Neural cell (in vitro differentiated cells): ENCODE results near the gene MAP3K13. TPM values are rescaled to one million over a fixed set of nuclear protein-coding genes. Genes with fewer than 3 reads are reported as not detected.

ENCODE experiments used
- H2AFZ ChIP-seq: fragments of 200-600, 300-800 bp; sonication (generic), shearing (Covaris generic); 2 replicates; pipeline ENCODE4 v1.6.0; 2014; ENCODE audit warnings: low read depth, mild to moderate bottlenecking, antibody characterized with exemption, low read length, moderate library complexity
- H3F3A ChIP-seq: fragments of 200-600 bp; shearing (Covaris generic); 2 replicates; pipeline ENCODE4 v1.6.1; 2016; ENCODE audit warnings: mild to moderate bottlenecking, moderate library complexity, mixed read lengths, antibody characterized with exemption, low read length; ENCODE audit not compliant: insufficient read depth, poor library complexity, severe bottlenecking
- H3K27ac ChIP-seq: fragments of 200-600, 300-800 bp; sonication (generic), shearing (Covaris generic); 2 replicates; pipeline ENCODE4 v1.5.1; 2014; ENCODE audit warnings: mild to moderate bottlenecking, low read length, moderate library complexity
- H3K27me3 ChIP-seq: fragments of 300-800, 200-600 bp; sonication (generic), shearing (Covaris generic); 2 replicates; pipeline ENCODE4 v1.6.0; 2014; ENCODE audit warnings: mild to moderate bottlenecking, low read depth, low read length, moderate library complexity; ENCODE audit not compliant: insufficient read depth
- H3K36me3 ChIP-seq: fragments of 300-800, 200-600 bp; sonication (generic), shearing (Covaris generic); 2 replicates; pipeline ENCODE4 v1.5.1; 2014; ENCODE audit warnings: mild to moderate bottlenecking, antibody characterized with exemption, low read length, moderate library complexity; ENCODE audit not compliant: insufficient read depth
- H3K4me2 ChIP-seq: fragments of 300-800, 200-600 bp; sonication (generic), shearing (Covaris generic); 2 replicates; pipeline ENCODE4 v1.6.0; 2014; ENCODE audit warnings: mild to moderate bottlenecking, low read length
- H3K4me3 ChIP-seq: fragments of 300-800, 200-600 bp; sonication (generic), shearing (Covaris generic); 2 replicates; pipeline ENCODE4 v1.5.1; 2014; ENCODE audit warnings: mild to moderate bottlenecking, low read length, moderate library complexity
- H3K79me2 ChIP-seq: fragments of 200-600 bp; shearing (Covaris generic); replicated peaks from 2 replicates; pipeline ENCODE4 v1.6.0; 2014; ENCODE audit warnings: mild to moderate bottlenecking, low read length, moderate library complexity; ENCODE audit not compliant: insufficient read depth
- H3K9ac ChIP-seq: fragments of 300-800, 200-600 bp; sonication (generic), shearing (Covaris generic); 2 replicates; pipeline ENCODE4 v1.6.1; 2016; ENCODE audit warnings: mild to moderate bottlenecking, low read length, mixed read lengths
- H3K9me2 ChIP-seq: fragments of 200-600 bp; shearing (Covaris generic); 2 replicates; pipeline ENCODE4 v1.6.1; 2016; ENCODE audit warnings: mild to moderate bottlenecking, low read length, mixed read lengths; ENCODE audit not compliant: insufficient read depth
- H3K9me3 ChIP-seq: fragments of 200-600, 300-800 bp; sonication (generic), shearing (Covaris generic); 2 replicates; pipeline ENCODE4 v1.6.1; 2016; ENCODE audit warnings: mild to moderate bottlenecking, mixed run types, low read length, moderate library complexity, mixed read lengths
- H4K20me1 ChIP-seq: fragments of 200-600 bp; shearing (Covaris generic); 2 replicates; pipeline ENCODE4 v1.6.1; 2016; ENCODE audit warnings: mild to moderate bottlenecking, mixed run types; ENCODE audit not compliant: insufficient read depth
- CTCF ChIP-seq: fragments of 450-650 bp; IDR thresholded peaks from 2 replicates; pipeline ENCODE4 v1.5.1; 2014; ENCODE audit warnings: antibody characterized with exemption, mild to moderate bottlenecking, moderate library complexity; ENCODE audit not compliant: poor library complexity, severe bottlenecking
- EP300 ChIP-seq: fragments of 450-650 bp; conservative IDR thresholded peaks from 2 replicates; pipeline ENCODE4 v1.6.1; 2014; ENCODE audit warnings: antibody characterized with exemption, mild to moderate bottlenecking, moderate library complexity; ENCODE audit not compliant: poor library complexity, severe bottlenecking
- EZH2 ChIP-seq: fragments of 200-600, 300-800 bp; shearing (Covaris generic), sonication (generic); IDR thresholded peaks from 2 replicates; pipeline ENCODE4 v1.6.1; 2014; ENCODE audit warnings: antibody characterized with exemption, low read length, borderline replicate concordance, mild to moderate bottlenecking; ENCODE audit not compliant: insufficient read depth, poor library complexity, severe bottlenecking
- MXI1 ChIP-seq: fragments of 450-650 bp; conservative IDR thresholded peaks from 2 replicates; pipeline ENCODE4 v1.6.1; 2014; ENCODE audit warnings: antibody characterized with exemption, mild to moderate bottlenecking; ENCODE audit not compliant: poor library complexity, severe bottlenecking
- POLR2AphosphoS5 ChIP-seq: IDR thresholded peaks from 2 replicates; pipeline ENCODE4 v1.6.1; 2012
- RAD21 ChIP-seq: fragments of 450-650 bp; conservative IDR thresholded peaks from 2 replicates; pipeline ENCODE4 v1.6.1; 2014; ENCODE audit warnings: antibody characterized with exemption, mild to moderate bottlenecking, moderate library complexity
- SMC3 ChIP-seq: fragments of 450-650 bp; conservative IDR thresholded peaks from 2 replicates; pipeline ENCODE4 v1.6.1; 2014; ENCODE audit warnings: antibody characterized with exemption, mild to moderate bottlenecking, moderate library complexity; ENCODE audit not compliant: poor library complexity
- TAF1 ChIP-seq: IDR thresholded peaks from 2 replicates; pipeline ENCODE4 v1.6.1; 2012; ENCODE audit warnings: low read depth
- polyA plus RNA-seq: library from polyadenylated mRNA; depleted of rRNA; stranded (reverse); fragments of >200 nt; gene quantifications from 2 replicates; pipeline ENCODE4 v1.2.3, GENCODE V29; 2014
- TF ChIP-seq, protein P1 (sequence below): IDR thresholded peaks from 2 replicates; pipeline ENCODE4 v1.6.1; 2012; ENCODE audit warnings: borderline replicate concordance

MAP3K13 gene
- polyA plus RNA-seq, 1 donor from 2014 or later: 33.8 TPM

- H3K27ac ChIP-seq: no peak overlapping the region
- H3F3A ChIP-seq: no peaks in the 10 kb centered on the region
- no peaks in the 10 kb centered on the region for H3K79me2 ChIP-seq
- H3K9me3 ChIP-seq: no peaks in the 10 kb centered on the region
- H3K4me3 ChIP-seq: no peak overlapping the region
- no peak overlapping the region for H3K4me2 ChIP-seq
- no peak for TF ChIP-seq RAD21
- no peak for TF ChIP-seq CTCF
- H3K9me2 ChIP-seq: no peaks in the 10 kb centered on the region
- H3K9ac ChIP-seq: no peak overlapping the region
- no peaks in the 10 kb centered on the region for H3K36me3 ChIP-seq
- H4K20me1 ChIP-seq: no peaks in the 10 kb centered on the region
- no peaks in the 10 kb centered on the region for H3K27me3 ChIP-seq
- H2AFZ ChIP-seq: no peak overlapping the region
These were observed 58.8 kb downstream of the MAP3K13 start for GRCh38 chr3:185421577-185422232.

DNA sequence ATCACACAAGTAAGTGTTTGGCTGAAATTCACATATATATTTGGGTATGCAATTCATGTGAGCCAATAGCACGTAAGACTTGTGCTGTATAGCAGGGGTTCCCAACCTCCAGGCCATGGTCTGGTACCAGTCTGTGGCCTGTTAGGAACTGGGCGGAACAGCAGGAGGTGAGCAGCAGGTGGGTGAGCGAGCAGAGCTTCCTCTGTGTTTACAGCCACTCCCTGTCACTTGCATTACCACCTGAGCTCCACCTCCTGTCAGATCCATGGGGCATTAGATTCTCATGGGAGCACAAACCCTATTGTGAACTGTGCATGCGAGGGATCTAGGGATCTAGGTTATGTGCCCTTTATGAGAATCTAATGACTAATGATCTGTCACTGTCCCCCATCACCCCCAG, 59.7 kb downstream of the MAP3K13 start:
- H3F3A ChIP-seq: no peaks in the 10 kb centered on the region
- H3K27ac ChIP-seq: no peak overlapping the region
- H3K9ac ChIP-seq: no peak overlapping the region
- H3K27me3 ChIP-seq: no peaks in the 10 kb centered on the region
- no peak for TF ChIP-seq EP300
- no peak for TF ChIP-seq POLR2AphosphoS5
- H3K79me2 ChIP-seq: no peaks in the 10 kb centered on the region
- no peak overlapping the region for H2AFZ ChIP-seq
- no peak overlapping the region for H3K4me3 ChIP-seq
- H3K4me2 ChIP-seq: no peak overlapping the region
- H3K36me3 ChIP-seq: no peaks in the 10 kb centered on the region
- H3K9me2 ChIP-seq: no peaks in the 10 kb centered on the region
- H3K9me3 ChIP-seq: no peaks in the 10 kb centered on the region
- no peaks in the 10 kb centered on the region for H4K20me1 ChIP-seq

GRCh38 chr3:185423178-185423577, 60.2 kb downstream of the MAP3K13 start:
- H4K20me1 ChIP-seq: no peaks in the 10 kb centered on the region
- H3K36me3 ChIP-seq: no peaks in the 10 kb centered on the region
- no peak overlapping the region for H3K27ac ChIP-seq
- no peak overlapping the region for H3K4me3 ChIP-seq
- H3F3A ChIP-seq: no peaks in the 10 kb centered on the region
- H3K9ac ChIP-seq: no peak overlapping the region
- TF ChIP-seq RAD21: no peak
- no peak overlapping the region for H3K4me2 ChIP-seq
- no peaks in the 10 kb centered on the region for H3K9me2 ChIP-seq
- H3K79me2 ChIP-seq: no peaks in the 10 kb centered on the region
- no peaks in the 10 kb centered on the region for H3K9me3 ChIP-seq
- H3K27me3 ChIP-seq: no peaks in the 10 kb centered on the region
- no peak overlapping the region for H2AFZ ChIP-seq

DNA sequence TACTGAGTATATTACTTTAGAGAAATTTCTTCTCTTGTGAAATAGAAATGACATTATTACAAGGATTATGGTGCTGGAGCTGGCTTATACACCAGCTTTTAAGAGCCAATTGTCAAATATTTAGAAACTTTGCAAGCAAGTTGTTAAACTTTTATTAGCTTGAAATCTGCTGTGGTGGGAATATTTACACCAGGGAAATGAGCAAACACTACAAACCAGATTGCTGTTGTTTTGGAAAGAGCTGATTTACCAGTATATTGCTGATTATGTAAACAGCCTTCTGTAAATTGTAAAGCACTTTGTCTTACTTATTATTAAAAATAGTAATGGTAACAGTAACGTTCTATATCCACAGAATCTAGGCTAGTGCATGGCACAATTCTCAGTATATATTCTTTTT, 61.5 kb downstream of the MAP3K13 start:
- no peak for TF ChIP-seq POLR2AphosphoS5
- TF ChIP-seq EZH2: no peak
- TF ChIP-seq, protein P1, sequence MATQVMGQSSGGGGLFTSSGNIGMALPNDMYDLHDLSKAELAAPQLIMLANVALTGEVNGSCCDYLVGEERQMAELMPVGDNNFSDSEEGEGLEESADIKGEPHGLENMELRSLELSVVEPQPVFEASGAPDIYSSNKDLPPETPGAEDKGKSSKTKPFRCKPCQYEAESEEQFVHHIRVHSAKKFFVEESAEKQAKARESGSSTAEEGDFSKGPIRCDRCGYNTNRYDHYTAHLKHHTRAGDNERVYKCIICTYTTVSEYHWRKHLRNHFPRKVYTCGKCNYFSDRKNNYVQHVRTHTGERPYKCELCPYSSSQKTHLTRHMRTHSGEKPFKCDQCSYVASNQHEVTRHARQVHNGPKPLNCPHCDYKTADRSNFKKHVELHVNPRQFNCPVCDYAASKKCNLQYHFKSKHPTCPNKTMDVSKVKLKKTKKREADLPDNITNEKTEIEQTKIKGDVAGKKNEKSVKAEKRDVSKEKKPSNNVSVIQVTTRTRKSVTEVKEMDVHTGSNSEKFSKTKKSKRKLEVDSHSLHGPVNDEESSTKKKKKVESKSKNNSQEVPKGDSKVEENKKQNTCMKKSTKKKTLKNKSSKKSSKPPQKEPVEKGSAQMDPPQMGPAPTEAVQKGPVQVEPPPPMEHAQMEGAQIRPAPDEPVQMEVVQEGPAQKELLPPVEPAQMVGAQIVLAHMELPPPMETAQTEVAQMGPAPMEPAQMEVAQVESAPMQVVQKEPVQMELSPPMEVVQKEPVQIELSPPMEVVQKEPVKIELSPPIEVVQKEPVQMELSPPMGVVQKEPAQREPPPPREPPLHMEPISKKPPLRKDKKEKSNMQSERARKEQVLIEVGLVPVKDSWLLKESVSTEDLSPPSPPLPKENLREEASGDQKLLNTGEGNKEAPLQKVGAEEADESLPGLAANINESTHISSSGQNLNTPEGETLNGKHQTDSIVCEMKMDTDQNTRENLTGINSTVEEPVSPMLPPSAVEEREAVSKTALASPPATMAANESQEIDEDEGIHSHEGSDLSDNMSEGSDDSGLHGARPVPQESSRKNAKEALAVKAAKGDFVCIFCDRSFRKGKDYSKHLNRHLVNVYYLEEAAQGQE: no peak
- no peak for TF ChIP-seq RAD21
- TF ChIP-seq EP300: no peak
- TF ChIP-seq TAF1: no peak
- no peak for TF ChIP-seq MXI1
- no peak for TF ChIP-seq SMC3
- no peak for TF ChIP-seq CTCF
- no peaks in the 10 kb centered on the region for H3K36me3 ChIP-seq

More for the DNA sequence above, 61.5 kb downstream of the MAP3K13 start:
- no peak overlapping the region for H2AFZ ChIP-seq
- no peaks in the 10 kb centered on the region for H3K79me2 ChIP-seq
- H3K4me2 ChIP-seq: no peak overlapping the region
- H3K9ac ChIP-seq: no peak overlapping the region
- no peaks in the 10 kb centered on the region for H3K9me2 ChIP-seq
- H3K4me3 ChIP-seq: no peak overlapping the region
- no peaks in the 10 kb centered on the region for H3F3A ChIP-seq
- no peaks in the 10 kb centered on the region for H3K9me3 ChIP-seq
- H3K27ac ChIP-seq: no peak overlapping the region
- H4K20me1 ChIP-seq: no peaks in the 10 kb centered on the region
- H3K27me3 ChIP-seq: no peaks in the 10 kb centered on the region
